GM12864 (cell line): ENCODE data around the gene PTN.

Experiments used
- DNase-seq: peaks from one replicate; pipeline ENCODE4 v3.0.0-alpha.2; 2011; ENCODE audit warnings: low read depth
- H3K4me3 ChIP-seq: 2 replicates; pipeline ENCODE4 v1.5.1; 2011; ENCODE audit warnings: mild to moderate bottlenecking, low read depth, low read length, control low read depth
- CTCF ChIP-seq: IDR thresholded peaks from 2 replicates; pipeline ENCODE4 v1.5.1; 2011; ENCODE audit warnings: low read depth, mild to moderate bottlenecking, moderate library complexity, low read length, control low read depth, inconsistent platforms; ENCODE audit errors: missing control alignments

PTN gene

GRCh38 chr7:137325927-137326326 lies 17.6 kb downstream of the PTN start:
- no peak overlapping the region for H3K4me3 ChIP-seq
- no peak for TF ChIP-seq CTCF
- no peak for DNase-seq

GRCh38 chr7:137324796-137325696 lies 18.5 kb downstream of the PTN start:
- no peak for DNase-seq
- TF ChIP-seq CTCF = no peak
- H3K4me3 ChIP-seq = no peak overlapping the region

- no peak for DNase-seq
- TF ChIP-seq CTCF = no peak
- no peak overlapping the region for H3K4me3 ChIP-seq
These were observed 26.7 kb downstream of the PTN start for GRCh38 chr7:137316648-137317353.

GRCh38 chr7:137313201-137313600 lies 30.3 kb downstream of the PTN start:
- DNase-seq = no peak
- TF ChIP-seq CTCF = no peak
- H3K4me3 ChIP-seq = no peak overlapping the region

DNA sequence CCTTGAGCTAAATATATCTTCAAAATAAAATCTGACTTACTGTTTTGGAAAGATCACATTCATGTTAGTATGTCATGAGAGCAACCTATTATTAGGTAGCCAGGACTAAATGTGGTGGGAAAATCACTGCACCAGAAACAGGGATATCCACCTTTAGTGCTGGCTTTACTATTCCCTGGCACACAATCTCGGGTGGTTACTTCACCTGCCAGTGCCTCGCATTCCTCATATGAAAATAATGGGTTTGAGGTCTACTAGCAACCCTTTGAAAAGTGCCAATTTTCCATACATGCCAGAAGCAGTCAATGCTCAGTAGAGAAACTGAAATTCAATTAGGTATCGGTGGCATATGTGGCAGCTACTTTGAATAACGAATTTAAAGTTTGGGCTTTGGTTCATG lies 36.8 kb downstream of the PTN start:
- H3K4me3 ChIP-seq = no peak overlapping the region
- no peak for DNase-seq
- no peak for TF ChIP-seq CTCF

- no peak for DNase-seq
- H3K4me3 ChIP-seq = no peak overlapping the region
- TF ChIP-seq CTCF = no peak
These were observed 37.5 kb downstream of the PTN start for GRCh38 chr7:137305901-137306621.
